Nephron progenitor cell (in vitro differentiated cells): ENCODE measurements around the gene SMIM30.

Experiments
- DNase-seq: peaks from one replicate; pipeline ENCODE4 v3.0.0; 2021
- H3K27ac Mint-ChIP-seq: 2 replicates; pipeline ENCODE4 v1.8.0; 2021; ENCODE audit warnings: mild to moderate bottlenecking, moderate library complexity, mixed read lengths
- H3K27me3 Mint-ChIP-seq: 2 replicates; pipeline ENCODE4 v1.8.0; 2021; ENCODE audit warnings: mild to moderate bottlenecking, low read depth, mixed read lengths; ENCODE audit not compliant: poor library complexity
- H3K36me3 Mint-ChIP-seq: 2 replicates; pipeline ENCODE4 v1.8.0; 2021; ENCODE audit warnings: low read depth, mixed read lengths
- H3K4me1 Mint-ChIP-seq: 2 replicates; pipeline ENCODE4 v1.8.0; 2021; ENCODE audit warnings: mixed read lengths
- H3K4me3 Mint-ChIP-seq: 2 replicates; pipeline ENCODE4 v1.8.0; 2021; ENCODE audit warnings: mild to moderate bottlenecking, moderate library complexity, mixed read lengths
- H3K9me3 Mint-ChIP-seq: 2 replicates; pipeline ENCODE4 v1.8.0; 2021; ENCODE audit warnings: mild to moderate bottlenecking, moderate library complexity, mixed read lengths
- CTCF ChIP-seq: fragments of 200-600 bp; sonication (generic); IDR thresholded peaks from 2 replicates; pipeline ENCODE4 v1.5.0; 2021; ENCODE audit warnings: antibody characterized with exemption

Gene SMIM30

GRCh38 chr7:113137241-113137640 is 18.9 kb upstream of the SMIM30 start:
- Mint-ChIP-seq H3K36me3 (no peaks in the 10 kb centered on the region), H3K27me3 (no peaks in the 10 kb centered on the region), H3K27ac (no peak overlapping the region), H3K4me1 (no peaks in the 10 kb centered on the region), H3K9me3 (no peaks in the 10 kb centered on the region), H3K4me3 (no peak overlapping the region)
- TF ChIP-seq CTCF, result no peak
- DNase-seq, result no peak

GRCh38 chr7:113134025-113134424 is 15.7 kb upstream of the SMIM30 start:
- no peaks in the 10 kb centered on the region for H3K9me3 Mint-ChIP-seq
- H3K27ac Mint-ChIP-seq, result no peak overlapping the region
- H3K27me3 Mint-ChIP-seq, result no peaks in the 10 kb centered on the region
- H3K36me3 Mint-ChIP-seq, result no peaks in the 10 kb centered on the region
- DNase-seq, result no peak
- no peaks in the 10 kb centered on the region for H3K4me1 Mint-ChIP-seq
- TF ChIP-seq CTCF, result no peak
- no peak overlapping the region for H3K4me3 Mint-ChIP-seq

GRCh38 chr7:113131367-113131766 is 13.0 kb upstream of the SMIM30 start:
- H3K4me1 Mint-ChIP-seq, result no peaks in the 10 kb centered on the region
- DNase-seq, result no peak

GRCh38 chr7:113128031-113128430 is 9.7 kb upstream of the SMIM30 start:
- Mint-ChIP-seq H3K4me1 (no peaks in the 10 kb centered on the region), H3K36me3 (no peaks in the 10 kb centered on the region), H3K27ac (no peak overlapping the region), H3K27me3 (no peaks in the 10 kb centered on the region), H3K9me3 (no peaks in the 10 kb centered on the region), H3K4me3 (no peak overlapping the region)
- no peak for DNase-seq
- TF ChIP-seq CTCF, result no peak

More at GRCh38 chr7:113131367-113131766, 13.0 kb upstream of the SMIM30 start:
- H3K27me3 Mint-ChIP-seq, result no peaks in the 10 kb centered on the region
- no peaks in the 10 kb centered on the region for H3K36me3 Mint-ChIP-seq
- no peak for TF ChIP-seq CTCF
- no peak overlapping the region for H3K27ac Mint-ChIP-seq
- H3K9me3 Mint-ChIP-seq, result no peaks in the 10 kb centered on the region
- H3K4me3 Mint-ChIP-seq, result no peak overlapping the region

DNA sequence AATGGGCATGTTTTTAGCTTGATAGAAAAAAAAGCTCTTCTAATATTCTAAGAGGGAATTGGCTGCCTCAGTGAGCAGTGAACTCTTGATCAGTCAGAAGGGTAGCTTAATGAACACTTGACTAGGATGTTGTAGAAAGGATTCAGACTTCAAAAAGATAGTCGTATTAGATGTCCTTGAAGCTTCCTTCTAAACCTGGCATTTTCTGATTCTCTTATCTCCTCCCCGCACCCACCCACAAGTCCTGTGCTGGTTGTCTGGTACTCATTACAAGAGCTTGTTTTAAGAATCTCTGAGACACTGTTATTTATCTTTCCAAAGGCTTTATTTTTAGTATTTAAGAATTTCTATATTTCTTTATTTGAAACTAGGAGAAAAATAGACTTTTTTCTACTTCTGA is 7.4 kb upstream of the SMIM30 start:
- no peaks in the 10 kb centered on the region for H3K9me3 Mint-ChIP-seq
- DNase-seq, result no peak
- no peak for TF ChIP-seq CTCF
- no peak overlapping the region for H3K27ac Mint-ChIP-seq
- no peak overlapping the region for H3K4me3 Mint-ChIP-seq
- no peaks in the 10 kb centered on the region for H3K4me1 Mint-ChIP-seq
- H3K36me3 Mint-ChIP-seq, result no peaks in the 10 kb centered on the region
- H3K27me3 Mint-ChIP-seq, result peaks cover under 1% of the 10 kb centered on the region

DNA sequence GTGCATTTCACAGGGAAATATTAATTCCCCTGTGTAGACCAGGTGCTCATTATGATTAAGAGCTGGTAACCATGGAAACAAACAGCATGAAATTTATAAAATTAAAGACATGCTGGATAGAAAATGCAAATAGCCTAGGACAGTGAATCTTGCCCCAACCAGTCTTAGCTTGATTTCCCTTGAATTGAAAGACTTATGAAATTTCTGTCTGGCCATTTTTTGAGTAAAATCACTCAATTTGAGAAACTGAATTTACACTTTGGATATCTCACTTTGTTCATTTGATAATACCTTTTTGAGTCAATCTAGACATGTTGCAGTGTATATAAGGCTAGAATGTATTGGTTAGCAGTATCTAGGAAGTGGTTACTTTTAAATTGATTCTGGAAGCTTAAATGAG is 4.4 kb upstream of the SMIM30 start:
- H3K4me3 Mint-ChIP-seq, result no peak overlapping the region

More for the DNA sequence above, 4.4 kb upstream of the SMIM30 start:
- H3K9me3 Mint-ChIP-seq, result no peaks in the 10 kb centered on the region
- peaks cover 5% of the 10 kb centered on the region for H3K27me3 Mint-ChIP-seq
- H3K4me1 Mint-ChIP-seq, result peaks cover 12% of the 10 kb centered on the region
- no peak overlapping the region for H3K27ac Mint-ChIP-seq
- no peak for DNase-seq
- no peak for TF ChIP-seq CTCF
- no peaks in the 10 kb centered on the region for H3K36me3 Mint-ChIP-seq
